H1 (cell line): ENCODE results near the gene SORCS3. TPM values are rescaled to one million over a fixed set of nuclear protein-coding genes. Genes with fewer than 3 reads are reported as not detected.

ENCODE experiments used
- CTCF ChIA-PET: fragments of 300-600 bp; sonication (Branson Sonifier 250); formaldehyde crosslinking; loops from one replicate; lab custom pipeline; 2021; ENCODE audit not compliant: partially characterized antibody; lab: Charles Lee
- POLR2A ChIA-PET: fragments of 300-600 bp; sonication (Branson Sonifier 250); formaldehyde crosslinking; loops from one replicate; lab custom pipeline; 2021; ENCODE audit warnings: inconsistent platforms; ENCODE audit not compliant: partially characterized antibody; lab: Charles Lee
- DNase-seq, 2 experiments: peaks; one replicate each; pipeline versions ENCODE4 v3.0.0 to v3.0.0-alpha.2; 2010 to 2022; ENCODE audit warnings: low spot score in 2 of 2, low read depth in 1 of 2, mixed read lengths in 1 of 2
- FAIRE-seq: peaks from 2 replicates; lab custom pipeline; 2011; peaks lifted over from hg19 to GRCh38; lab: Jason Lieb, UNC
- H2AFZ ChIP-seq: 2 replicates; pipeline ENCODE4 v1.8.1; 2012; ENCODE audit warnings: low read length, inconsistent platforms
- H2AK5ac ChIP-seq: 2 replicates; pipeline ENCODE4 v1.6.1; 2013; ENCODE audit warnings: low read depth, low read length
- H2BK120ac ChIP-seq: replicated peaks from 2 replicates; pipeline ENCODE3; 2013; ENCODE audit warnings: low read depth, low read length, inconsistent platforms
- H2BK12ac ChIP-seq: 2 replicates; pipeline ENCODE4 v1.6.1; 2013; ENCODE audit warnings: low read depth, low read length
- H2BK15ac ChIP-seq: 2 replicates; pipeline ENCODE4 v1.6.1; 2013; ENCODE audit warnings: low read length
- H2BK20ac ChIP-seq: 2 replicates; pipeline ENCODE4 v1.6.1; 2013; ENCODE audit warnings: low read length
- H2BK5ac ChIP-seq: 2 replicates; pipeline ENCODE4 v1.6.1; 2013; ENCODE audit warnings: low read depth, low read length
- H3K14ac ChIP-seq: 2 replicates; pipeline ENCODE4 v1.6.1; 2013; ENCODE audit warnings: inconsistent platforms; ENCODE audit not compliant: insufficient read length
- H3K18ac ChIP-seq: 2 replicates; pipeline ENCODE4 v1.6.1; 2013; ENCODE audit warnings: low read length; ENCODE audit errors: extremely low read depth
- H3K23ac ChIP-seq: 2 replicates; pipeline ENCODE4 v1.6.1; 2013; ENCODE audit warnings: inconsistent platforms; ENCODE audit not compliant: insufficient read length
- H3K23me2 ChIP-seq: 2 replicates; pipeline ENCODE4 v1.6.1; 2013; ENCODE audit warnings: low read depth, low read length
- H3K27ac ChIP-seq: 2 replicates; pipeline ENCODE4 v1.6.1; 2011; ENCODE audit warnings: low read depth, low read length, inconsistent platforms
- H3K27me3 ChIP-seq, 4 experiments: replicated peaks in 1 of 4; 1 replicate in 1 of 4; 2 replicates in 3 of 4; pipeline versions ENCODE4 v1.6.1 to v1.8.1; 2011 to 2013; ENCODE audit warnings: low read length in 3 of 4, mild to moderate bottlenecking in 3 of 4, inconsistent platforms in 2 of 4, mixed read lengths in 2 of 4, moderate library complexity in 1 of 4; ENCODE audit not compliant: control insufficient read depth in 3 of 4, insufficient read depth in 3 of 4; ENCODE audit errors: extremely low read depth in 1 of 4
- H3K36me3 ChIP-seq, 4 experiments: 2 replicates each; pipeline versions ENCODE4 v1.6.1 to v1.8.1; 2011 to 2013; ENCODE audit warnings: mild to moderate bottlenecking in 4 of 4, low read length in 3 of 4, moderate library complexity in 2 of 4, control low read depth in 1 of 4, inconsistent platforms in 1 of 4; ENCODE audit not compliant: insufficient read depth in 4 of 4, control insufficient read depth in 2 of 4
- H3K4ac ChIP-seq: replicated peaks from 2 replicates; pipeline ENCODE3; 2013; ENCODE audit warnings: low read length, low read depth, mixed read lengths, inconsistent platforms; ENCODE audit not compliant: insufficient read length
- H3K4me1 ChIP-seq, 4 experiments: replicated peaks in 1 of 4; 1 replicate in 1 of 4; 2 replicates in 3 of 4; pipeline versions ENCODE4 v1.6.1 to v1.8.1; 2011 to 2013; ENCODE audit warnings: low read length in 3 of 4, inconsistent platforms in 2 of 4, mixed read lengths in 1 of 4; ENCODE audit not compliant: insufficient read depth in 4 of 4, control insufficient read depth in 3 of 4
- H3K4me2 ChIP-seq, 2 experiments: 2 replicates each; pipeline versions ENCODE4 v1.6.1 to v1.8.1; 2011 to 2013; ENCODE audit warnings: low read depth in 2 of 2, low read length in 2 of 2, control low read depth in 1 of 2, inconsistent platforms in 1 of 2, mild to moderate bottlenecking in 1 of 2; ENCODE audit not compliant: insufficient read depth in 1 of 2
- H3K4me3 ChIP-seq, 4 experiments: fragments of 200-600, 300-600 bp in 1 of 4; sonication (generic), shearing (Covaris generic), sonication (Bioruptor Twin) in 1 of 4; 2 replicates each; pipeline versions ENCODE4 v1.5.1 to v1.8.1; 2011 to 2016; ENCODE audit warnings: low read length in 4 of 4, low read depth in 3 of 4, control low read depth in 2 of 4, inconsistent platforms in 2 of 4, mild to moderate bottlenecking in 2 of 4, mixed read lengths in 1 of 4, moderate library complexity in 1 of 4; ENCODE audit not compliant: insufficient read depth in 2 of 4; ENCODE audit errors: extremely low read depth in 1 of 4
- H3K56ac ChIP-seq: replicated peaks from 2 replicates; pipeline ENCODE3; 2013; ENCODE audit warnings: low read depth, mild to moderate bottlenecking, mixed read lengths, low read length, inconsistent platforms; ENCODE audit not compliant: insufficient read length
- H3K79me1 ChIP-seq: 2 replicates; pipeline ENCODE4 v1.6.1; 2013; ENCODE audit warnings: low read depth, low read length, control low read depth
- H3K79me2 ChIP-seq, 2 experiments: 2 replicates each; pipeline versions ENCODE4 v1.6.1 to v1.8.1; 2012 to 2013; ENCODE audit warnings: low read length in 2 of 2, mild to moderate bottlenecking in 2 of 2, inconsistent platforms in 1 of 2; ENCODE audit not compliant: insufficient read depth in 2 of 2, control insufficient read depth in 1 of 2
- H3K9ac ChIP-seq, 4 experiments: replicated peaks in 1 of 4; 1 replicate in 1 of 4; 2 replicates in 3 of 4; pipeline versions ENCODE4 v1.6.1 to v1.8.1; 2011 to 2013; ENCODE audit warnings: low read depth in 3 of 4, low read length in 3 of 4, control low read depth in 2 of 4, mild to moderate bottlenecking in 2 of 4, moderate library complexity in 2 of 4, inconsistent platforms in 1 of 4; ENCODE audit errors: extremely low read depth in 1 of 4
- H3K9me3 ChIP-seq, 2 experiments: 2 replicates each; pipeline versions ENCODE4 v1.6.1 to v1.8.1; 2012 to 2013; ENCODE audit warnings: mild to moderate bottlenecking in 2 of 2, moderate library complexity in 2 of 2, control low read depth in 1 of 2, inconsistent platforms in 1 of 2, low read depth in 1 of 2, low read length in 1 of 2, mixed read lengths in 1 of 2; ENCODE audit not compliant: insufficient read depth in 2 of 2
- H4K20me1 ChIP-seq, 2 experiments: replicated peaks in 1 of 2; 2 replicates each; pipeline versions ENCODE3 to v1.8.1; 2011 to 2013; ENCODE audit warnings: inconsistent platforms in 2 of 2, low read length in 2 of 2, mild to moderate bottlenecking in 1 of 2; ENCODE audit not compliant: insufficient read depth in 2 of 2, control insufficient read depth in 1 of 2
- H4K5ac ChIP-seq: 2 replicates; pipeline ENCODE4 v1.6.1; 2013; ENCODE audit warnings: low read length, low read depth, mixed read lengths, inconsistent platforms; ENCODE audit not compliant: insufficient read length
- H4K8ac ChIP-seq: 2 replicates; pipeline ENCODE4 v1.8.0; 2013; ENCODE audit warnings: mild to moderate bottlenecking, moderate library complexity, low read length, inconsistent platforms; ENCODE audit not compliant: insufficient read depth; ENCODE audit errors: extremely low read depth
- H4K91ac ChIP-seq: replicated peaks from 2 replicates; pipeline ENCODE3; 2013; ENCODE audit warnings: low read length, mixed read lengths, inconsistent platforms; ENCODE audit not compliant: insufficient read length
- BCL11A ChIP-seq, 2 experiments: IDR thresholded peaks; one replicate each; pipeline ENCODE4 v1.6.1; 2011; ENCODE audit warnings: low read depth in 2 of 2, low read length in 2 of 2, mild to moderate bottlenecking in 2 of 2
- CHD1 ChIP-seq: IDR thresholded peaks from 2 replicates; pipeline ENCODE4 v1.6.1; 2012; ENCODE audit warnings: low read depth, low read length, improper control_type of control experiment
- PHF8 ChIP-seq: fragments of 200-600 bp; sonication (generic); conservative IDR thresholded peaks from 2 replicates; pipeline ENCODE4 v1.7.1; 2012; ENCODE audit warnings: low read depth, mild to moderate bottlenecking, inconsistent platforms, low read length, moderate library complexity
- TAF1 ChIP-seq: IDR thresholded peaks from 2 replicates; pipeline ENCODE4 v1.6.1; 2011; ENCODE audit warnings: mild to moderate bottlenecking, low read depth, low read length
- WGBS, 2 experiments: shearing (Covaris generic) in 1 of 2; methylation state at CpG; one replicate each; pipeline versions ENCODE4 v1.1.6 to v1.1.7; 2013 to 2015; ENCODE audit warnings: low lambda C conversion rate in 2 of 2, mixed read lengths in 2 of 2, inconsistent platforms in 1 of 2, low coverage in 1 of 2, missing lambda C conversion rate in 1 of 2; ENCODE audit not compliant: insufficient replicate concordance in 2 of 2, insufficient coverage in 1 of 2, insufficient read length in 1 of 2; ENCODE audit errors: extremely low coverage in 1 of 2, missing lambda C conversion rate in 1 of 2; 5-methylcytosine and 5-hydroxymethylcytosine counted together
- polyA plus RNA-seq, 7 experiments: library from polyadenylated mRNA; depleted of rRNA in 3 of 7; stranded (reverse) in 5 of 7; unstranded in 2 of 7; fragments of >200 nt in 5 of 7; fragments of 200-250 nt in 2 of 7; gene quantifications; 1 replicate in 5 of 7; 2 replicates in 1 of 7; 4 replicates in 1 of 7; pipeline versions ENCODE4 v1.2.1 to v1.2.3, GENCODE V29; 2011 to 2013; ENCODE audit warnings: missing spikeins in 2 of 7, mixed read lengths in 2 of 7
- total RNA-seq: library from RNA; stranded (reverse); fragmentation: NEBNext Ultra II Directional; extraction: Animal tissue kit (Norgen Biotek cat#: 25700); gene quantifications from 2 replicates; pipeline ENCODE4 v1.2.1, GENCODE V29; 2021

The SORCS3 gene
- total and polyA plus RNA-seq, 2 of the 8 experiments (the other 6 are each of a cell fraction or from before 2014, with no cell fraction given) = 0.26 to 0.88 TPM

DNA sequence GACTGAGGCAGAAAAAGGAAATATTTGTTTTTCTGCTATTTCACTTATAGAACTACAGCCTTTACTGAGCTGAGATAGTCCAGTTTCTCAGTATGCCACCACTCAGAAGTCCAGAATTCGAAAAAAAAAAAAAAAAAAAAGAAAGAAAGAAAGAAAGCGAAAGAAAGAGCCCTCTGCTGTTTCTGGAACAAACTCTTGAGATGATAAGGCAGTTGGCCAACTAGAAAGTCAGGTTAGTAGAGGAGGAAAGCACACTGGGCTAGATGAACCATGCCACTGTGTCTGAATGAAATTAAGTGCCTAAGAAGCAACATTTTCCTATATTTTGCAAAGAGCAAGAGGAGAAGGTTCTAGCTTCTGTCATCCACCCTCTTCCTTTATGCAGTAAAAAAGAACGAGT, 403.8 kb downstream of the SORCS3 start:
- Histone ChIP-seq H2BK20ac (no peak overlapping the region), H3K9ac (no peak overlapping the region), H4K20me1 (no peaks in the 10 kb centered on the region), H3K79me1 (no peaks in the 10 kb centered on the region), H3K36me3 (no peaks in the 10 kb centered on the region), H3K4me1 (no peaks in the 10 kb centered on the region), H3K18ac (no peak overlapping the region), H4K8ac (no peak overlapping the region), H3K4me3 (no peak overlapping the region), H3K23me2 (no peaks in the 10 kb centered on the region), H2BK5ac (no peak overlapping the region), H3K79me2 (no peaks in the 10 kb centered on the region), H2AK5ac (no peak overlapping the region), H2BK15ac (no peak overlapping the region), H3K4me2 (no peak overlapping the region), H4K5ac (no peak overlapping the region), H3K56ac (no peak overlapping the region), H3K23ac (no peak overlapping the region), H3K4ac (no peak overlapping the region), H2BK12ac (no peak overlapping the region), H3K9me3 (0 out of 4 replicates have a peak, but pooled peaks cover 0 to 2% of the 10 kb centered on the region in 2 experiments), H3K14ac (no peak overlapping the region), H3K27me3 (no peaks in the 10 kb centered on the region), H2AFZ (no peak overlapping the region), H4K91ac (no peak overlapping the region), H3K27ac (no peak overlapping the region), H2BK120ac (no peak overlapping the region)
- WGBS, 2 experiments = 82% methylated on average over 2 of the region's 3 CpGs; no CpG with 5 or more reads in 1 of the 2 experiments
- DNase-seq = no peak
- TF ChIP-seq CHD1 (no peak), BCL11A (IDR thresholded peaks at IDR 0.05; ENCODE audit: low read depth in 2 of 2, low read length in 2 of 2) (no peak), TAF1 (no peak), PHF8 (no peak)
- CTCF ChIA-PET = interaction anchor here (0.6 to 1.0 kb wide), 2 partner anchors 14 to 26 kb away, joined by 3 read pairs; no protein-coding TSS in a partner anchor
- POLR2A ChIA-PET = no interaction called here
- FAIRE-seq = no peak
